ENCODE data around the gene IL22RA1.

DNA sequence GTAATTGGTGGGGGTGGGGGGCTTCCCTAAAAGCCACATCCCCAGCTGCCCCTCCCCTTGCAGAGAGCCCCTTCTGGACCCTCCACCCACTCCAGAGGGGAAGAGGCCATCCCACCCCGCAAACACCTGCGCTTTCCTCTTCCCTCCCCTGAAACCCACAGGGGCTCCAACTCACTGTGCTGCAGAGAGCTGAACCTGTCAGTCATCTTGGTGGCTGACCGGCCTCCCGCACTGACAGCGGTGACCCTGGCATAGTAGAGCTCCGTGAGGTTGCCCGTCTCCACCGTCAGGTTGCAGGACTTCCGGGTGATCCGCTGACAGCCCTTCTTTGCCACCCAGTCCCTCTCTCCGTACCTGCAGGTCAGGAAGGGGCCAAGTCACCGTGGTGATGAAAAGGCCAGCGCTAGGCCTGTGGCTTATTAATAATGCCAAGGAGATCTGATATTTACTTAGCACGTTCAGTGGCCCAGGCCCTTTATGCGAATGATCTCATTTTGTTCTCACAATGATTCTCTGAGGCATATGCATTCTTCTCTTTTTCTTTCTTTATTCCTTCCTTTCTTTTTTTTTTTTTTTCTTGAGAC, 5.9 kb downstream of the IL22RA1 start:
- no peak for TF ChIP-seq POLR2A (IDR thresholded peaks at IDR 0.05)
- TF ChIP-seq, protein P1, sequence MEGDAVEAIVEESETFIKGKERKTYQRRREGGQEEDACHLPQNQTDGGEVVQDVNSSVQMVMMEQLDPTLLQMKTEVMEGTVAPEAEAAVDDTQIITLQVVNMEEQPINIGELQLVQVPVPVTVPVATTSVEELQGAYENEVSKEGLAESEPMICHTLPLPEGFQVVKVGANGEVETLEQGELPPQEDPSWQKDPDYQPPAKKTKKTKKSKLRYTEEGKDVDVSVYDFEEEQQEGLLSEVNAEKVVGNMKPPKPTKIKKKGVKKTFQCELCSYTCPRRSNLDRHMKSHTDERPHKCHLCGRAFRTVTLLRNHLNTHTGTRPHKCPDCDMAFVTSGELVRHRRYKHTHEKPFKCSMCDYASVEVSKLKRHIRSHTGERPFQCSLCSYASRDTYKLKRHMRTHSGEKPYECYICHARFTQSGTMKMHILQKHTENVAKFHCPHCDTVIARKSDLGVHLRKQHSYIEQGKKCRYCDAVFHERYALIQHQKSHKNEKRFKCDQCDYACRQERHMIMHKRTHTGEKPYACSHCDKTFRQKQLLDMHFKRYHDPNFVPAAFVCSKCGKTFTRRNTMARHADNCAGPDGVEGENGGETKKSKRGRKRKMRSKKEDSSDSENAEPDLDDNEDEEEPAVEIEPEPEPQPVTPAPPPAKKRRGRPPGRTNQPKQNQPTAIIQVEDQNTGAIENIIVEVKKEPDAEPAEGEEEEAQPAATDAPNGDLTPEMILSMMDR (IDR thresholded peaks at IDR 0.05), result no peak
